Muscle of back (tissue), 11 donors: ENCODE data around the gene TTC9B. TPM values are rescaled to one million over a fixed set of nuclear protein-coding genes. Genes with fewer than 3 reads are reported as not detected.
"Not testable (repeated sequence)": the region's sequence is repeated elsewhere in the genome, so short reads cannot be mapped to it uniquely, and the experiment has no call there.

Source experiments
- DNase-seq, 3 donors: peaks; one replicate each; pipeline versions ENCODE4 v3.0.0 to v3.0.0-alpha.2; 2013
- polyA plus RNA-seq, 10 donors: library from polyadenylated mRNA; unstranded; fragments of 120-200 nt; gene quantifications; one replicate each; pipeline ENCODE4 v1.2.1, GENCODE V29; 2013; ENCODE audit not compliant: insufficient read length in 10 of 10

Gene TTC9B
- polyA plus RNA-seq, 10 donors, result 0.05 to 0.27 (median 0.14) TPM; not detected in 5

- not testable (repeated sequence) for DNase-seq
Measured at GRCh38 chr19:40170303-40170989, 47.7 kb downstream of the TTC9B start.

- DNase-seq, result not testable (repeated sequence)
Measured at GRCh38 chr19:40169482-40170302, 48.5 kb downstream of the TTC9B start.

Other genes starting within 250 kb of the TTC9B start
- 10 to 100 TPM; 46.0 to 62.9 (median 54.0) TPM for gene PSMC4, start 247.2 kb downstream of the TTC9B start, polyA plus RNA-seq
- gene ZNF546, start 221.3 kb downstream of the TTC9B start, polyA plus RNA-seq, result 1 to 10 TPM; 2.5 to 6.3 (median 3.9) TPM
- gene ZNF780B, start 162.2 kb downstream of the TTC9B start, polyA plus RNA-seq, result 10 to 100 TPM in 6 of 10 donors, 1 to 10 TPM in 4; 6.6 to 16.2 (median 10.4) TPM
- gene ZNF780A, start 127.4 kb downstream of the TTC9B start, polyA plus RNA-seq, result 10 to 100 TPM in 1 of 10 donors, 1 to 10 TPM in 9; 6.7 to 10.4 (median 8.4) TPM
- 10 to 100 TPM in 3 of 10 donors, 1 to 10 TPM in 7; 6.0 to 12.5 (median 9.3) TPM for gene MAP3K10, start 27.0 kb downstream of the TTC9B start, polyA plus RNA-seq
- under 1 TPM in 9 of 10 donors, not detected in 1; 0.19 to 0.47 (median 0.34) TPM for gene CCNP, start 8.3 kb upstream of the TTC9B start, polyA plus RNA-seq
- gene AKT2, start 67.0 kb upstream of the TTC9B start, polyA plus RNA-seq, result 100 to 1,000 TPM; 136 to 204 (median 166) TPM
- gene C19orf47, start 130.0 kb upstream of the TTC9B start, polyA plus RNA-seq, result 10 to 100 TPM; 44.0 to 71.9 (median 60.8) TPM
- 100 to 1,000 TPM; 169 to 268 (median 209) TPM for gene PLD3, start 130.3 kb upstream of the TTC9B start, polyA plus RNA-seq
- 1 to 10 TPM in 9 of 10 donors, under 1 TPM in 1; 0.68 to 1.7 (median 1.4) TPM for gene HIPK4, start 171.8 kb upstream of the TTC9B start, polyA plus RNA-seq
- 1 to 10 TPM; 6.0 to 9.0 (median 7.5) TPM for gene PRX, start 195.0 kb upstream of the TTC9B start, polyA plus RNA-seq
- 1 to 10 TPM; 4.2 to 7.7 (median 6.2) TPM for gene SERTAD1, start 207.6 kb upstream of the TTC9B start, polyA plus RNA-seq
- 10 to 100 TPM; 37.2 to 55.1 (median 50.9) TPM for gene SERTAD3, start 226.0 kb upstream of the TTC9B start, polyA plus RNA-seq
- 10 to 100 TPM; 26.1 to 55.4 (median 32.3) TPM for gene BLVRB, start 247.4 kb upstream of the TTC9B start, polyA plus RNA-seq
- gene SPTBN4, start 248.6 kb upstream of the TTC9B start, polyA plus RNA-seq, result under 1 TPM; 0.25 to 0.81 (median 0.49) TPM